GM12878 (cell line): Measurements from ENCODE around the gene ILKAP. TPM values are rescaled to one million over a fixed set of nuclear protein-coding genes. Genes with fewer than 3 reads are reported as not detected.

Experiments used
- ATAC-seq: fragments of 200-7000 bp; cut with Tn5 transposase; 3 replicates; pipeline ENCODE4 v1.9.1; 2020; ENCODE audit warnings: mild to moderate bottlenecking, moderate library complexity
- BruUV-seq: library from RNA; stranded (reverse); fragments of 400-500 nt; replicated peaks from 2 replicates; lab custom pipeline; 2021; lab: Mats Ljungman, UMichigan
- CTCF ChIA-PET: fragments of 300-600 bp; sonication (Branson Sonifier 250); formaldehyde crosslinking; extraction: SDS; loops from one replicate; lab custom pipeline; 2021; ENCODE audit warnings: inconsistent platforms; lab: Yijun Ruan, JAX
- POLR2A ChIA-PET: fragments of 350-600 bp; formaldehyde crosslinking; extraction: SDS; loops from one replicate; lab custom pipeline; 2021; ENCODE audit warnings: inconsistent platforms; lab: Charles Lee
- RAD21 ChIA-PET: fragments of 300-600 bp; sonication (Branson Sonifier 250); formaldehyde crosslinking; loops from one replicate; lab custom pipeline; 2023; ENCODE audit warnings: antibody characterized with exemption; ENCODE audit not compliant: unreplicated experiment; lab: Charles Lee
- SMC1A ChIA-PET: fragments of 300-600 bp; sonication (Branson Sonifier 250); formaldehyde crosslinking; loops from one replicate; lab custom pipeline; 2023; ENCODE audit not compliant: unreplicated experiment, uncharacterized antibody; lab: Charles Lee
- DNase-seq: peaks from one replicate; pipeline ENCODE4 v3.0.0-alpha.2; 2011; ENCODE audit warnings: low read depth, low spot score
- FAIRE-seq: peaks from 3 replicates; lab custom pipeline; 2011; peaks lifted over from hg19 to GRCh38; lab: Jason Lieb, UNC
- H2AFZ ChIP-seq: 2 replicates; pipeline ENCODE4 v1.6.0; 2011; ENCODE audit warnings: low read depth, low read length, control low read depth; ENCODE audit not compliant: control insufficient read depth
- H3K27ac ChIP-seq: 2 replicates; pipeline ENCODE4 v1.5.1; 2011; ENCODE audit warnings: control low read depth; ENCODE audit not compliant: control insufficient read depth, insufficient read depth
- H3K27me3 ChIP-seq, 2 experiments: replicated peaks in 1 of 2; 2 replicates each; pipeline versions ENCODE4 v1.6.0 to v1.6.1; 2011; ENCODE audit warnings: low read length in 1 of 2; ENCODE audit not compliant: control insufficient read depth in 2 of 2, insufficient read depth in 2 of 2
- H3K36me3 ChIP-seq, 2 experiments: 2 replicates each; pipeline ENCODE4 v1.5.1; 2011; ENCODE audit warnings: low read length in 1 of 2; ENCODE audit not compliant: control insufficient read depth in 2 of 2, insufficient read depth in 2 of 2
- H3K4me1 ChIP-seq: 2 replicates; pipeline ENCODE4 v1.6.1; 2011; ENCODE audit warnings: mild to moderate bottlenecking, low read length, moderate library complexity, mixed read lengths; ENCODE audit not compliant: control insufficient read depth, insufficient read depth
- H3K4me2 ChIP-seq: 2 replicates; pipeline ENCODE4 v1.6.0; 2011; ENCODE audit warnings: control low read depth; ENCODE audit not compliant: control insufficient read depth, insufficient read depth
- H3K4me3 ChIP-seq: fragments of 200-600 bp; sonication (generic); 2 replicates; pipeline ENCODE4 v1.5.1; 2016
- H3K79me2 ChIP-seq: 2 replicates; pipeline ENCODE4 v1.6.0; 2011; ENCODE audit warnings: low read length; ENCODE audit not compliant: control insufficient read depth, insufficient read depth
- H3K9ac ChIP-seq: 2 replicates; pipeline ENCODE4 v1.8.0; 2011; ENCODE audit warnings: low read length, control low read depth, mixed read lengths; ENCODE audit not compliant: control insufficient read depth, insufficient read depth
- H3K9me3 ChIP-seq: replicated peaks from 3 replicates; pipeline ENCODE4 v1.5.1; 2011; ENCODE audit warnings: mild to moderate bottlenecking, low read length; ENCODE audit not compliant: control insufficient read depth, insufficient read depth
- H4K20me1 ChIP-seq: 2 replicates; pipeline ENCODE4 v1.6.0; 2011; ENCODE audit not compliant: control insufficient read depth, insufficient read depth
- ATF2 ChIP-seq: IDR thresholded peaks from 2 replicates; pipeline ENCODE4 v1.6.1; 2012; ENCODE audit warnings: low read length, inconsistent platforms
- CREM ChIP-seq: IDR thresholded peaks from 2 replicates; pipeline ENCODE4 v1.6.1; 2014; ENCODE audit warnings: antibody characterized with exemption, low read depth
- HDGF ChIP-seq: fragments of 450-650 bp; IDR thresholded peaks from 2 replicates; pipeline ENCODE4 v1.6.1; 2016; ENCODE audit warnings: antibody characterized with exemption
- IRF5 ChIP-seq: fragments of 450-650 bp; IDR thresholded peaks from 2 replicates; pipeline ENCODE4 v1.6.1; 2017; ENCODE audit warnings: borderline replicate concordance
- KAT2A ChIP-seq: conservative IDR thresholded peaks from 2 replicates; pipeline ENCODE4 v1.6.1; 2011; ENCODE audit warnings: low read depth, low read length; ENCODE audit not compliant: control insufficient read depth
- LARP7 ChIP-seq: fragments of 450-650 bp; IDR thresholded peaks from 2 replicates; pipeline ENCODE4 v1.6.1; 2017; ENCODE audit warnings: mild to moderate bottlenecking
- MXI1 ChIP-seq: fragments of 150-350 bp; IDR thresholded peaks from 2 replicates; pipeline ENCODE4 v1.6.1; 2011; ENCODE audit warnings: low read depth, mild to moderate bottlenecking, inconsistent platforms, low read length, improper control_type of control experiment
- NR2C1 ChIP-seq: fragments of 450-650 bp; IDR thresholded peaks from 2 replicates; pipeline ENCODE4 v1.6.1; 2017; ENCODE audit warnings: antibody characterized with exemption, mild to moderate bottlenecking, moderate library complexity
- PBX3 ChIP-seq: IDR thresholded peaks from 2 replicates; pipeline ENCODE4 v1.6.1; 2011; ENCODE audit warnings: mild to moderate bottlenecking, low read depth, low read length, moderate library complexity; ENCODE audit not compliant: insufficient replicate concordance
- POLR2A ChIP-seq: IDR thresholded peaks from 2 replicates; pipeline ENCODE4 v1.6.1; 2011; ENCODE audit warnings: low read depth, mild to moderate bottlenecking, low read length
- RB1 ChIP-seq: fragments of 450-650 bp; formaldehyde crosslinking; IDR thresholded peaks from 2 replicates; pipeline ENCODE4 v1.6.1; 2017; ENCODE audit warnings: mild to moderate bottlenecking, borderline replicate concordance
- RELB ChIP-seq: fragments of 450-650 bp; IDR thresholded peaks from 2 replicates; pipeline ENCODE4 v1.6.1; 2017; ENCODE audit warnings: low read depth, mild to moderate bottlenecking, moderate library complexity
- SMAD1 ChIP-seq: fragments of 450-650 bp; IDR thresholded peaks from 2 replicates; pipeline ENCODE4 v1.6.1; 2018; ENCODE audit warnings: mild to moderate bottlenecking, low read depth; ENCODE audit not compliant: partially characterized antibody
- SREBF1 ChIP-seq: IDR thresholded peaks from 2 replicates; pipeline ENCODE4 v1.6.1; 2012; ENCODE audit warnings: mild to moderate bottlenecking, low read length
- ZBTB11 ChIP-seq: fragments of 450-650 bp; formaldehyde crosslinking; IDR thresholded peaks from 2 replicates; pipeline ENCODE4 v1.5.0; 2022; ENCODE audit warnings: mild to moderate bottlenecking, missing genetic modification characterization
- WGBS: methylation state at CpG from one replicate; pipeline ENCODE4 v1.1.6; 2016; ENCODE audit warnings: low lambda C conversion rate; ENCODE audit not compliant: insufficient replicate concordance, insufficient coverage; ENCODE audit errors: missing lambda C conversion rate; 5-methylcytosine and 5-hydroxymethylcytosine counted together
- in situ Hi-C: fragments of 300-500 bp; cut with MboI; formaldehyde crosslinking; loops from 9 replicates; pipeline ENCODE4 v1.14.3; 2018; ENCODE audit warnings: mixed read lengths
- intact Hi-C: fragments of 100-400 bp; cut with micrococcal nuclease; formaldehyde crosslinking; loops from one replicate; pipeline ENCODE4 v1.14.2; 2022; ENCODE audit not compliant: unreplicated experiment
- polyA plus RNA-seq, 11 experiments: library from polyadenylated mRNA; depleted of rRNA in 4 of 11; unstranded in 6 of 11; stranded (reverse) in 5 of 11; fragments of >200 nt; fragmentation: Nextera tagmentation in 4 of 11; fragmentation: Illumina TruSeq in 1 of 11; extraction: Ambion mirVana in 4 of 11; extraction: Trizol in 1 of 11; gene quantifications; 1 replicate in 1 of 11; 2 replicates in 10 of 11; pipeline versions ENCODE4 v1.2.1 to v1.2.3, GENCODE V29; 2011 to 2016; ENCODE audit warnings: inconsistent platforms in 2 of 11, missing spikeins in 2 of 11, low read depth in 1 of 11
- total RNA-seq, 4 experiments: library from RNA; depleted of rRNA in 3 of 4; stranded (reverse); fragments of >200 nt in 3 of 4; fragmentation: Illumina TruSeq in 1 of 4; extraction: Trizol in 1 of 4; gene quantifications; 2 replicates each; pipeline versions ENCODE4 v1.2.1 to v1.2.3, GENCODE V29; 2013 to 2021

ILKAP gene
- total and polyA plus RNA-seq, 10 of the 15 experiments (the other 5 are each of a cell fraction or from before 2014, with no cell fraction given), result 4.2 to 65.3 (median 37.3) TPM

GRCh38 chr2:238169708-238170251 lies 33.7 kb downstream of the ILKAP start:
- POLR2A ChIA-PET, result no interaction called here
- H3K9me3 ChIP-seq, result no peaks in the 10 kb centered on the region
- intact Hi-C loops, result no loop called here
- H3K27me3 ChIP-seq, result no peaks in the 10 kb centered on the region
- H4K20me1 ChIP-seq, result no peaks in the 10 kb centered on the region; the same call in 1 of the 2 replicates
- in situ Hi-C loops, result no loop called here
- H3K27ac ChIP-seq, result no peak overlapping the region
- H3K4me3 ChIP-seq, result no peak overlapping the region
- H3K36me3 ChIP-seq, result peaks cover 7 to 23% of the 10 kb centered on the region in 2 experiments
- H3K4me2 ChIP-seq, result no peak overlapping the region
- H3K79me2 ChIP-seq, result no peaks in the 10 kb centered on the region
- no peaks in the 10 kb centered on the region for H3K4me1 ChIP-seq
- BruUV-seq, result no TSS peak
- no peak overlapping the region for H2AFZ ChIP-seq
- CTCF ChIA-PET, result interaction anchor here (0.8 to 1.0 kb wide), 3 partner anchors 61 to 201 kb away, joined by 3 read pairs; no protein-coding TSS in a partner anchor
- SMC1A ChIA-PET, result interaction anchor here (1.0 kb wide), 1 partner anchor 96 kb away, joined by 3 read pairs; no protein-coding TSS in a partner anchor
- DNase-seq (no peak), FAIRE-seq (no peak), ATAC-seq (no peak)
- H3K9ac ChIP-seq, result no peak overlapping the region
- RAD21 ChIA-PET, result no interaction called here
- 80% methylated on average over 5 of the region's 5 CpGs for WGBS
- TF ChIP-seq RELB (no peak), PBX3 (no peak), IRF5 (no peak), POLR2A (no peak), ZBTB11 (no peak), NR2C1 (no peak), KAT2A (no peak), ATF2 (no peak), CREM (no peak), MXI1 (no peak), SREBF1 (no peak), RB1 (no peak), HDGF (no peak), LARP7 (no peak), SMAD1 (no peak)
